DOHH2 (cell line): ENCODE data around the gene SDE2.
A peak's percentile ranks its signal among the peaks of the same experiment; 100 is the strongest.

Experiments used
- H3F3A ChIP-seq: fragments of 200-600 bp; sonication (generic), shearing (Covaris generic); 2 replicates; pipeline ENCODE4 v1.6.0; 2016; ENCODE audit warnings: antibody characterized with exemption, mild to moderate bottlenecking; ENCODE audit not compliant: control insufficient read depth, insufficient read depth
- H3K27ac ChIP-seq: fragments of 200-600 bp; sonication (generic); 2 replicates; pipeline ENCODE4 v1.5.1; 2014; ENCODE audit warnings: low read depth, mild to moderate bottlenecking, low read length, moderate library complexity
- H3K27me3 ChIP-seq: fragments of 200-600 bp; sonication (generic); 2 replicates; pipeline ENCODE4 v1.6.1; 2014; ENCODE audit warnings: mild to moderate bottlenecking, low read length, mixed read lengths; ENCODE audit not compliant: control insufficient read depth
- H3K36me3 ChIP-seq: fragments of 200-600 bp; sonication (generic); 2 replicates; pipeline ENCODE4 v1.6.1; 2014; ENCODE audit warnings: mild to moderate bottlenecking, low read length, moderate library complexity, mixed read lengths; ENCODE audit not compliant: control insufficient read depth
- H3K4me1 ChIP-seq: fragments of 200-600 bp; sonication (generic); 2 replicates; pipeline ENCODE4 v1.6.1; 2014; ENCODE audit warnings: mild to moderate bottlenecking, low read length, mixed read lengths; ENCODE audit not compliant: control insufficient read depth
- H3K4me2 ChIP-seq: fragments of 200-600 bp; sonication (generic); 2 replicates; pipeline ENCODE4 v1.6.0; 2014; ENCODE audit warnings: mild to moderate bottlenecking, low read length, moderate library complexity
- H3K4me3 ChIP-seq: fragments of 200-600 bp; sonication (generic); 2 replicates; pipeline ENCODE4 v1.5.1; 2014; ENCODE audit warnings: mild to moderate bottlenecking, low read length, mixed read lengths
- H3K79me2 ChIP-seq: fragments of 200-600 bp; sonication (generic); 2 replicates; pipeline ENCODE4 v1.6.1; 2014; ENCODE audit warnings: mild to moderate bottlenecking, low read length, mixed read lengths; ENCODE audit not compliant: control insufficient read depth
- H3K9me2 ChIP-seq: fragments of 200-600 bp; sonication (generic); replicated peaks from 2 replicates; pipeline ENCODE4 v1.6.1; 2014; ENCODE audit warnings: mild to moderate bottlenecking, low read length, mixed read lengths; ENCODE audit not compliant: control insufficient read depth
- H3K9me3 ChIP-seq: fragments of 200-600 bp; sonication (generic); 2 replicates; pipeline ENCODE4 v1.6.1; 2014; ENCODE audit warnings: antibody characterized with exemption, low read length, mixed read lengths; ENCODE audit not compliant: control insufficient read depth, insufficient read depth
- H4K20me1 ChIP-seq: fragments of 200-600 bp; sonication (generic); 2 replicates; pipeline ENCODE4 v1.6.0; 2014; ENCODE audit warnings: low read depth, mild to moderate bottlenecking, antibody characterized with exemption, low read length, moderate library complexity; ENCODE audit not compliant: control insufficient read depth, insufficient read depth
- EZH2phosphoT487 ChIP-seq: fragments of 200-600 bp; sonication (generic); IDR thresholded peaks from 2 replicates; pipeline ENCODE4 v1.6.1; 2017; ENCODE audit warnings: borderline replicate concordance, mild to moderate bottlenecking, antibody characterized with exemption, low read length, moderate library complexity, mixed read lengths
- TF ChIP-seq, protein P1 (sequence below): fragments of 200-600 bp; sonication (generic); IDR thresholded peaks from one replicate; pipeline ENCODE4 v1.5.1; 2014; ENCODE audit warnings: antibody characterized with exemption, mild to moderate bottlenecking, low read depth, low read length; ENCODE audit not compliant: poor library complexity, severe bottlenecking

SDE2 gene

DNA sequence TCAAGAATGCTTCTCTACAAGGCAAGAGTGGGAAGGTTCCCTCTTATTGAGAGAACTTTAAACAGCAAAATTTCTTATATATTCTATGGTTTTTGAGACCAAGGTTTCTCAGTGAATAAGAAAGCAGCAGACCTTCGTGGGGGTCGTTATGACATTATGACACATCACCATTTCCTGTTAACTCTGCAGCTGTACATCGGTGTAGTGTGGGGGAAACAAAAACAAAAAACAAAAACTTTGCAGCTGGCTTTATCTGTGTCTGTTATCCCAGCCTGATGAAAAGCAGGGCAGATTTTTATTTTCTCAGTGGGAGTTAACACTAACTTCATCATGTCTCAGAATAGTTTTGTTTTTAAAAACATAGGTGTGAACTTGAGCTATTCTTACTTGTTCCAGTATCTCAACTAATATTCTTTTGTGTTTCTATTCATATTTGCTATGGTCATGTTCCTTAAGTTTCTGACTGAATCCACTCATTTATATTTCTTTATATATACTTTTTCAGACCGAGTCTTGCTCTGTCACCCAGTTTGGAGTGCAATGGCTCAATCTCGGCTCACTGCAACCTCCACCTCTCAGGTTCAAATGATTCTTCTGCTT lies 2.1 kb downstream of the SDE2 start:
- peaks cover 4% of the 10 kb centered on the region; the same call in 1 of the 2 replicates for H4K20me1 ChIP-seq
- no peak for TF ChIP-seq EZH2phosphoT487
- TF ChIP-seq, protein P1, sequence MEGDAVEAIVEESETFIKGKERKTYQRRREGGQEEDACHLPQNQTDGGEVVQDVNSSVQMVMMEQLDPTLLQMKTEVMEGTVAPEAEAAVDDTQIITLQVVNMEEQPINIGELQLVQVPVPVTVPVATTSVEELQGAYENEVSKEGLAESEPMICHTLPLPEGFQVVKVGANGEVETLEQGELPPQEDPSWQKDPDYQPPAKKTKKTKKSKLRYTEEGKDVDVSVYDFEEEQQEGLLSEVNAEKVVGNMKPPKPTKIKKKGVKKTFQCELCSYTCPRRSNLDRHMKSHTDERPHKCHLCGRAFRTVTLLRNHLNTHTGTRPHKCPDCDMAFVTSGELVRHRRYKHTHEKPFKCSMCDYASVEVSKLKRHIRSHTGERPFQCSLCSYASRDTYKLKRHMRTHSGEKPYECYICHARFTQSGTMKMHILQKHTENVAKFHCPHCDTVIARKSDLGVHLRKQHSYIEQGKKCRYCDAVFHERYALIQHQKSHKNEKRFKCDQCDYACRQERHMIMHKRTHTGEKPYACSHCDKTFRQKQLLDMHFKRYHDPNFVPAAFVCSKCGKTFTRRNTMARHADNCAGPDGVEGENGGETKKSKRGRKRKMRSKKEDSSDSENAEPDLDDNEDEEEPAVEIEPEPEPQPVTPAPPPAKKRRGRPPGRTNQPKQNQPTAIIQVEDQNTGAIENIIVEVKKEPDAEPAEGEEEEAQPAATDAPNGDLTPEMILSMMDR: no peak
- peaks cover 49% of the 10 kb centered on the region for H3K4me1 ChIP-seq
- H3K9me2 ChIP-seq: no peaks in the 10 kb centered on the region
- peaks cover 56% of the 10 kb centered on the region for H3K36me3 ChIP-seq
- no peaks in the 10 kb centered on the region for H3K27me3 ChIP-seq
- peaks cover 52% of the 10 kb centered on the region for H3K79me2 ChIP-seq
- peak overlapping the region; percentile 5 for H3K27ac ChIP-seq
- peaks cover 12% of the 10 kb centered on the region for H3F3A ChIP-seq
- H3K4me3 ChIP-seq: peak overlapping the region; percentile 94
- peak overlapping the region; percentile 88 for H3K4me2 ChIP-seq
- no peaks in the 10 kb centered on the region for H3K9me3 ChIP-seq

DNA sequence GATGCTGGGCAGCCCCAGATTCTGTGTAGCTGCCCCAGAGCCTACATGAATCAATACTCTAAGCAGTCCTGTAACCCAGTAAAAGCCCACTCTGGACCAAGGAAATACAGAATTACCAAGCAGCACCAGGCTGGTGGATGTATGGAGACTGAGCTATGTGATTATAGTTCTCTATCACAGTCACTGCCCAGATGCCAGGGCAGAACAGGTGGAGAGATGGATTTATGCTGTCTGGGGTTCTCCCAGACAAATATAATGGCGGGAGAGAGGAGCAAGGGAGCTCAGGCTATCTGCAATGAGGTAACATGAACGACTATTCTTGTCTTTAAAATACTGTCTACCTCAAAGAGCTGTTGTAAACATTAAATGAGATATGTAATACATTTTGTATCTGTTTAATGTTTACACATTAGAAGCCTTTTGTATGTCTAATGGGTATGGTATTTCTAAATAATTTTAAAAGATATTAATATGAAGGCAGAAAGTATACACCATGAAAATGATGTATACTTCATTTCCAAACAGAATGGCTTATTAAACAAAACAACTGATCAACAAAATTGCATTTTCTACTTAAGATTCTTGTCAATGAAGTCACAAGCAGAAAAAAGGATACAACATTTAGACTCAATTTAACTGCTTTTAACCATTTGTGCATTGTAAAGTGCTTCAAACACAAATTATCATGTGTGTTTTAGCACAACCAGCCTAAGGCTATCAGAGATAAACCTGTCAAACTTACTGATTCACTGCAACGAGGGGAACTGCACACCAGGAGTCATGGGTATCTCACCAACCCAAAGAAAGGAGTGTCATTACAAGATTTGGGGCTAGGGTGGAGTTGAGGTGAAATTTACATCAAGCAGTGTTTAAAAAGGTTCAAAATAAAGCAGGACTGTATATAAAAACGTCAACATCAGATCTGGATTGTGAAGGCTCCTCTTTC lies 3.0 kb downstream of the SDE2 start:
- Histone ChIP-seq H3K79me2 (peaks cover 52% of the 10 kb centered on the region), H3K27ac (peak overlapping the region; percentile 5), H3K4me2 (peak overlapping the region; percentile 88), H3K9me3 (no peaks in the 10 kb centered on the region), H3K9me2 (no peaks in the 10 kb centered on the region), H3K36me3 (peaks cover 65% of the 10 kb centered on the region), H3K4me1 (peaks cover 41% of the 10 kb centered on the region), H3K4me3 (peak overlapping the region; percentile 94; the same call in 1 of the 2 replicates), H3K27me3 (no peaks in the 10 kb centered on the region), H3F3A (peaks cover 15% of the 10 kb centered on the region), H4K20me1 (peaks cover 4% of the 10 kb centered on the region; the same call in 1 of the 2 replicates)
- TF ChIP-seq, protein P1: no peak
- no peak for TF ChIP-seq EZH2phosphoT487

DNA sequence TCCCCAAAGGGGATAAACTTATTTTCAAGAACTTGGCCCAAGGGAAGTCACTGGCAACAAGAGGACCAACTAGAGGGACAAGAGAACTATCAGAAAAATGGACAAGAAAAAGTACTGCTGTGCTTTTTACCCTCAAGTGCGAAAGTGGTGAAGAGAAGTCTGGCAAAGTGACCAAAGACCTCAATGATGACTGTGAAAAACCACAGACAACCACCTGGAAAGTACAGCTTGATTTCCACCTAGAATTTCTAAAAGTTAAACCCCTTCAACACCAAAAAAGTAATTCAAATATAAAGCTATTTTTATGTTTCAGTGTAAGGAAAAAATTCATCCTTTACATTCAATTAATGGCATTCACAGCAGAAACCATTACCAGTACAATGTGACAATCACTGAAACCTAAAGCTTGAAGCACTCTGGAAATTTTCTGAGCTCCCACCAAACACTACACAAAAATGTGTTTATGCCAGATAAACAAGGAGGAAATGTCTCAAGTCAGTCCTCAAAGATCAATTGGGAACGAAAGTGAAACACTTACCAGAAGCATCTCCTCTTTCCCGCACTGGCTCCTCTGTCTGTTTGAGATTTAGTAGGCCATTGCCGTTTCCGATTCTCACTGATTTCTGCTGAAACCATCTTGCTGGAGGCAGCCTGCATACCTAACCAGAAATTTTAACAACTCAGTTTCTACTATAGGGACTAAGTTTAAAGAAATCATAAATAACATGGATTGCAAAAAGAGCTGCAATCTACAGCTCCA lies 8.3 kb downstream of the SDE2 start:
- no peak overlapping the region for H3K4me3 ChIP-seq
- H3K9me3 ChIP-seq: no peaks in the 10 kb centered on the region
- no peak overlapping the region for H3K27ac ChIP-seq
- peaks cover 40% of the 10 kb centered on the region for H3K79me2 ChIP-seq
- TF ChIP-seq EZH2phosphoT487: no peak
- TF ChIP-seq, protein P1: no peak
- peaks cover 8% of the 10 kb centered on the region; the same call in 1 of the 2 replicates for H4K20me1 ChIP-seq
- no peaks in the 10 kb centered on the region for H3K9me2 ChIP-seq
- H3K27me3 ChIP-seq: no peaks in the 10 kb centered on the region
- 0 out of 2 replicates have a peak, but pooled peaks cover 3% of the 10 kb centered on the region for H3K4me1 ChIP-seq
- peaks cover 6% of the 10 kb centered on the region; the same call in 1 of the 2 replicates for H3F3A ChIP-seq
- peaks cover 92% of the 10 kb centered on the region for H3K36me3 ChIP-seq
- no peak overlapping the region for H3K4me2 ChIP-seq
